Measurements from ENCODE around the gene STXBP5.

GRCh38 chr6:147190556-147190955 lies 13.7 kb upstream of the STXBP5 start:
- no peak for TF ChIP-seq CTCF (IDR thresholded peaks at IDR 0.05; ENCODE audit: low read length)
- no peak for TF ChIP-seq EZH2 (optimal IDR thresholded peaks at IDR 0.05; ENCODE audit: low read depth, low read length)

Data from MM.1S (cell line).